GM19372 (cell line): ENCODE measurements around the gene SLC25A39.

Experiments used
- ATAC-seq: cut with Tn5 transposase; IDR thresholded peaks from one replicate; pipeline ENCODE4 v1.9.1; 2021; ENCODE audit warnings: mild to moderate bottlenecking, low read depth, moderate library complexity; ENCODE audit not compliant: unreplicated experiment

Gene SLC25A39

GRCh38 chr17:44314869-44315661 lies 9.6 kb downstream of the SLC25A39 start:
- no peak for ATAC-seq

GRCh38 chr17:44314524-44314868 lies 10.1 kb downstream of the SLC25A39 start:
- no peak for ATAC-seq

GRCh38 chr17:44314031-44314430 lies 10.6 kb downstream of the SLC25A39 start:
- ATAC-seq: no peak

GRCh38 chr17:44312396-44313104 lies 12.1 kb downstream of the SLC25A39 start:
- no peak for ATAC-seq

- ATAC-seq: no peak
Observed at GRCh38 chr17:44311562-44312181, 13.0 kb downstream of the SLC25A39 start.

- ATAC-seq: no peak
Observed at GRCh38 chr17:44310609-44311376, 13.8 kb downstream of the SLC25A39 start.

GRCh38 chr17:44310188-44310587 lies 14.4 kb downstream of the SLC25A39 start:
- ATAC-seq: no peak

- ATAC-seq: no peak
Observed at GRCh38 chr17:44309472-44309871, 15.2 kb downstream of the SLC25A39 start.

- no peak for ATAC-seq
Observed at GRCh38 chr17:44308865-44309264, 15.8 kb downstream of the SLC25A39 start.

- ATAC-seq: no peak
Observed at GRCh38 chr17:44308320-44308818, 16.3 kb downstream of the SLC25A39 start, which contains the start of gene RUNDC3A. Gene RUNDC3A (plus strand): TSS chr17:44308601. CDS start chr17:44308833, 232 bp downstream.

GRCh38 chr17:44307387-44308186 lies 17.0 kb downstream of the SLC25A39 start:
- no peak for ATAC-seq

GRCh38 chr17:44304651-44305050 lies 20.0 kb downstream of the SLC25A39 start:
- ATAC-seq: no peak

- no peak for ATAC-seq
Observed at GRCh38 chr17:44297975-44298374, 26.6 kb downstream of the SLC25A39 start.

GRCh38 chr17:44293509-44294226 lies 31.0 kb downstream of the SLC25A39 start:
- no peak for ATAC-seq

GRCh38 chr17:44287651-44288050 lies 37.0 kb downstream of the SLC25A39 start:
- no peak for ATAC-seq

- no peak for ATAC-seq
Observed at GRCh38 chr17:44284024-44284400, 40.6 kb downstream of the SLC25A39 start.

- no peak for ATAC-seq
Observed at GRCh38 chr17:44283344-44284023, 41.1 kb downstream of the SLC25A39 start.

- no peak for ATAC-seq
Observed at GRCh38 chr17:44282264-44282663, 42.4 kb downstream of the SLC25A39 start.

- ATAC-seq: no peak
Observed at GRCh38 chr17:44281570-44281969, 43.1 kb downstream of the SLC25A39 start.
